PC-3 (cell line): ENCODE measurements around the gene ORAI2. TPM values are rescaled to one million over a fixed set of nuclear protein-coding genes. Genes with fewer than 3 reads are reported as not detected.
"Not testable (repeated sequence)": the region's sequence is repeated elsewhere in the genome, so short reads cannot be mapped to it uniquely, and the experiment has no call there.

Experiments used
- ATAC-seq: fragments of 200-7000 bp; cut with Tn5 transposase; 2 replicates; pipeline ENCODE4 v1.9.1; 2020; ENCODE audit warnings: mild to moderate bottlenecking, moderate library complexity
- BruUV-seq: library from RNA; stranded (reverse); fragments of 400-500 nt; replicated peaks from 2 replicates; lab custom pipeline; 2021; lab: Mats Ljungman, UMichigan
- CTCF ChIA-PET: fragments of 300-600 bp; sonication (Branson Sonifier 250); formaldehyde crosslinking; loops from one replicate; lab custom pipeline; 2022; ENCODE audit warnings: antibody characterized with exemption; lab: Charles Lee
- POLR2A ChIA-PET: fragments of 300-600 bp; sonication (Branson Sonifier 250); formaldehyde crosslinking; loops from one replicate; lab custom pipeline; 2022; ENCODE audit warnings: antibody characterized with exemption; ENCODE audit not compliant: unreplicated experiment; lab: Charles Lee
- DNase-seq: peaks from one replicate; pipeline ENCODE4 v3.0.0-alpha.2; 2015
- H2AFZ ChIP-seq: fragments of 300-600 bp; sonication (generic); 2 replicates; pipeline ENCODE4 v1.6.0; 2016; ENCODE audit warnings: antibody characterized with exemption, low read length
- H3F3A ChIP-seq: fragments of 300-600 bp; sonication (generic); one replicate; pipeline ENCODE4 v1.6.0; 2017; ENCODE audit warnings: antibody characterized with exemption, low read length, control low read depth, mild to moderate bottlenecking; ENCODE audit not compliant: unreplicated experiment
- H3K27ac ChIP-seq: fragments of 300-600 bp; sonication (generic); 2 replicates; pipeline ENCODE4 v1.5.1; 2016; ENCODE audit warnings: mild to moderate bottlenecking, low read length
- H3K27me3 ChIP-seq: fragments of 300-600 bp; sonication (generic); 2 replicates; pipeline ENCODE4 v1.6.1; 2016; ENCODE audit warnings: low read length, mixed read lengths
- H3K36me3 ChIP-seq: fragments of 300-600 bp; sonication (generic); 2 replicates; pipeline ENCODE4 v1.6.1; 2016; ENCODE audit warnings: low read depth, mixed run types, low read length, mixed read lengths
- H3K4me1 ChIP-seq: fragments of 300-600 bp; sonication (generic); 2 replicates; pipeline ENCODE4 v1.5.1; 2016; ENCODE audit warnings: low read length; ENCODE audit not compliant: insufficient read depth
- H3K4me2 ChIP-seq: fragments of 300-600 bp; sonication (generic); 2 replicates; pipeline ENCODE4 v1.6.0; 2016; ENCODE audit warnings: low read length
- H3K4me3 ChIP-seq: fragments of 300-600 bp; sonication (generic); 2 replicates; pipeline ENCODE4 v1.5.1; 2016; ENCODE audit warnings: mild to moderate bottlenecking, low read length, mixed read lengths
- H3K79me2 ChIP-seq: fragments of 300-600 bp; sonication (generic); 2 replicates; pipeline ENCODE4 v1.6.1; 2017; ENCODE audit warnings: low read length, mixed read lengths
- H3K9ac ChIP-seq: fragments of 300-600 bp; sonication (generic); 2 replicates; pipeline ENCODE4 v1.6.0; 2016; ENCODE audit warnings: mild to moderate bottlenecking, low read length
- H3K9me2 ChIP-seq: fragments of 300-600 bp; sonication (generic); replicated peaks from 2 replicates; pipeline ENCODE4 v1.6.1; 2016; ENCODE audit warnings: mixed run types, low read length, mixed read lengths
- H3K9me3 ChIP-seq: fragments of 300-600 bp; sonication (generic); 2 replicates; pipeline ENCODE4 v1.6.1; 2016; ENCODE audit warnings: low read length, mixed read lengths
- H4K20me1 ChIP-seq: fragments of 300-600 bp; sonication (generic); 2 replicates; pipeline ENCODE4 v1.6.1; 2016; ENCODE audit warnings: low read length, mixed read lengths
- intact Hi-C: fragments of 100-400 bp; cut with micrococcal nuclease; formaldehyde crosslinking; loops from 2 replicates; pipeline ENCODE4 v1.9.0; 2023
- microRNA-seq: library from miRNA; unstranded; fragments of <30 nt; microRNA quantifications from one replicate; pipeline ENCODE4 v1.1.0, GENCODE V29; 2020; ENCODE audit not compliant: unreplicated experiment
- total RNA-seq: library from RNA; depleted of rRNA; stranded (reverse); fragments of >200 nt; gene quantifications from 2 replicates; pipeline ENCODE4 v1.2.3, GENCODE V29; 2014; rRNA removed

Gene ORAI2
- total RNA-seq, 1 experiment from 2014 or later, result 20.8 TPM

DNA sequence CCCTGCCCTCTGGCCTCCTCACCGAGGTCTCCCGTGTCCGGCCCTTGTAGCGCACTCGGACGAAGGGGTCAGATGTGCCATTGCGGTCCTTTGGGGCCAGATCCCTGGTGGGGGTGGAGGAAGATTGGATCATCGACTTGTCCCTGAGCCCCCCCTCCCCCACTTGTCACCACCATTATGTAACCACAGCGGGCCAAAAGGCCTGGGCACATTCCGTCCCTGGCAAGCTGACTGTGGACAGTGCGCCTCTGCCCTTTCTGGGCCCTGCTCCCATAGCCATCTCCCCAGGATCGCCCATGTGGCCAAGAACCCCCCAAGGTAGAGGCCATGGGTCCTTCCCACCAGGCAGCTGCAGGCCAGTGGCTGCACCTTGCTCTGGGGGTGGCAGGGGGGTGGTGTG is 69.8 kb downstream of the ORAI2 start:
- BruUV-seq, H3K4me3 ChIP-seq, H4K20me1 ChIP-seq, H3K27me3 ChIP-seq, H3K27ac ChIP-seq, H3K79me2 ChIP-seq, H3K9ac ChIP-seq, POLR2A ChIA-PET, intact Hi-C loops, H3K4me1 ChIP-seq, H3K9me3 ChIP-seq, H3K4me2 ChIP-seq, DNase-seq, H3F3A ChIP-seq, H2AFZ ChIP-seq, ATAC-seq, H3K9me2 ChIP-seq, CTCF ChIA-PET, H3K36me3 ChIP-seq: not testable (repeated sequence)

DNA sequence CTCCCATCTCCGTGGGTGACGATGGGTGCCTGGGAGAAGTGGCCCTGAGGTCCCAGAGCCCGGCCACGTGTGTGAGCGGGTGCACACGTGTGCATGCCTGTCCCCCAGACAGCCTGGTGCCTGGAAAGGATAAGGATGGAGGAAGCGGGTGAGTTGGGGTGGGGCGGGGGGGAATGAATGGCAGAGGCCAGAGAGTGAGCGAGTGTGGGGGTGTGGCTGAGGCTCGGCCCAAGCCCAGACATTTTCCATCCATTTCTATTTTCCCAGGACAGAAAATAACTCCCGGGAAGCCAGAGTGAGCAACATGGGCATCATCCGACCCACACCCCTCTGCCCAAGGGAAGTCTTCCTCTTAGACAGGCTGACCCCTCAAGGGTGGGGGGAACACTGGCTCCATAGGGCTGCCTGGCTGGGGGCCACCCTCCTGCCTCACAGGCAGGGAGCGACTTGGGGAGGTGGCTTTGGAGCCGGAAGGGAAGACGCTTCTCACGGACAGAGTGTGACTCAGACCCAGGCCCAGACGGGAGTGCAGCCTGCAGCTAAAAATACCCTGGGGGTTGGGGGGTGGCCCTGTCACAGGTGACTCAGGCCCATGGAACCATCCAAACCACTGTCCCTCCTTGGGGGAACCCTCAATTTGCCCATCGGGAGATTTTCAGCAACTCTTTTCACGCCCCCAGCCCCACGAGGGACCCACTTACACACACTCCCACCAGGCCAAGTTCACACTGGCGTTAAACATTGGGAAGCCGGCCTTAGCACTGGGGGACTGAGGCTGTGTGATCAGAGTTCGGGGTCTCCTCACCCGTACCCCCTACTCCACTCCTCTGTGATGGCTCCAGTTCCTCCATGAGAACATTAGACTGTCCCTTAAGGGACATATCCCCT is 72.2 kb downstream of the ORAI2 start:
- not testable (repeated sequence) for H3K36me3 ChIP-seq
- H3K27ac ChIP-seq, result peak overlapping the region; percentile 66

More for the DNA sequence above, 72.2 kb downstream of the ORAI2 start:
- 0 out of 2 replicates have a peak overlapping the region, but pooled peaks have one; percentile 40 for H3K9ac ChIP-seq
- CTCF ChIA-PET, H3K27me3 ChIP-seq, POLR2A ChIA-PET, H3K9me3 ChIP-seq, H2AFZ ChIP-seq, DNase-seq, H3K4me1 ChIP-seq, H3K9me2 ChIP-seq, H3K79me2 ChIP-seq, H3K4me2 ChIP-seq, H3K4me3 ChIP-seq, H4K20me1 ChIP-seq, intact Hi-C loops, H3F3A ChIP-seq: not testable (repeated sequence)
- BruUV-seq, result TSS peak; percentile 65
- ATAC-seq, result peak; percentile 96

Small RNA genes lying within 50 kb of the gene (microRNA-seq; reads per million reads assigned to microRNA genes)
- gene MIR4467, result 18.8 reads per million, percentile 44 among the genes with 10 or more reads in this experiment
- 5.0 reads per million, percentile 22 among the genes with 10 or more reads in this experiment for gene MIR5090
- not detected for gene MIR548O

Other genes with a start within 250 kb of the ORAI2 start
- gene SH2B2, start 146.7 kb upstream of the ORAI2 start, total RNA-seq, result 8.8 and 10.7 TPM in 2 replicates
- gene SPDYE6, start 77.1 kb upstream of the ORAI2 start, total RNA-seq, result not detected in 2 replicates
- gene PRKRIP1, start 37.2 kb upstream of the ORAI2 start, total RNA-seq, result 28.9 and 49.4 TPM in 2 replicates
- 21.3 and 31.0 TPM in 2 replicates for gene ALKBH4, start 31.3 kb downstream of the ORAI2 start, total RNA-seq
- gene LRWD1, start 31.4 kb downstream of the ORAI2 start, total RNA-seq, result 41.8 and 69.5 TPM in 2 replicates
- gene POLR2J, start 45.3 kb downstream of the ORAI2 start, total RNA-seq, result 71.6 and 101 TPM in 2 replicates
- gene RASA4B, start 84.2 kb downstream of the ORAI2 start, total RNA-seq, result 10.2 and 17.2 TPM in 2 replicates
- gene UPK3BL2, start 110.1 kb downstream of the ORAI2 start, total RNA-seq, result 22.5 and 25.7 TPM in 2 replicates
- gene SPDYE2, start 117.7 kb downstream of the ORAI2 start, total RNA-seq, result not detected in 2 replicates
- gene POLR2J3, start 139.0 kb downstream of the ORAI2 start, total RNA-seq, result 14.5 and 35.2 TPM in 2 replicates
- 6.7 and 15.8 TPM in 2 replicates for gene RASA4, start 183.2 kb downstream of the ORAI2 start, total RNA-seq
- gene UPK3BL1, start 209.2 kb downstream of the ORAI2 start, total RNA-seq, result 20.2 and 22.7 TPM in 2 replicates
- gene SPDYE2B, start 216.7 kb downstream of the ORAI2 start, total RNA-seq, result not detected in 2 replicates
- 3.6 and 4.1 TPM in 2 replicates for gene POLR2J2, start 238.1 kb downstream of the ORAI2 start, total RNA-seq